GM18858 (cell line): ENCODE data around the gene SBF2.
"Not testable (repeated sequence)": the region's sequence is repeated elsewhere in the genome, so short reads cannot be mapped to it uniquely, and the experiment has no call there.

ENCODE experiments used
- ATAC-seq: cut with Tn5 transposase; IDR thresholded peaks from one replicate; pipeline ENCODE4 v1.9.1; 2021; ENCODE audit not compliant: unreplicated experiment

Gene SBF2

GRCh38 chr11:10268746-10269488 is 25.1 kb downstream of the SBF2 start:
- no peak for ATAC-seq

DNA sequence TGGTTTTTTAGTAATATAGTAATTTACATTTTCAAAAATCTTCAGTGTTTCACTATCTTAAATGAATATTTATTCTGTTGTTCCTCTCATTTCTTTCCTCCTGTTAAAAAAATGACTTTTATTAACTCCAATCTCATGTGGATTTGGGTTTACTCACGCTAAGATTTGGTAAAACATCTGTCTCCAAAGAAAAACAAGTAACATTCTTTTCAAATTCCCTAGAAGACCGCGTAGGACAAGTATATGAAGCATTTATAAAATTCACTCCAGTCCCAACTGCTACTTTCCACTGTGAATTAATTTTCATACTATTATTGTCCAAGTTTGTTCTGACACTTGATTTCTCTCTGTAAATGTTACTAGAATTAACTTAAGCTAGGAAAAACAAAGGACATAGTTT is 26.2 kb downstream of the SBF2 start:
- ATAC-seq: no peak

DNA sequence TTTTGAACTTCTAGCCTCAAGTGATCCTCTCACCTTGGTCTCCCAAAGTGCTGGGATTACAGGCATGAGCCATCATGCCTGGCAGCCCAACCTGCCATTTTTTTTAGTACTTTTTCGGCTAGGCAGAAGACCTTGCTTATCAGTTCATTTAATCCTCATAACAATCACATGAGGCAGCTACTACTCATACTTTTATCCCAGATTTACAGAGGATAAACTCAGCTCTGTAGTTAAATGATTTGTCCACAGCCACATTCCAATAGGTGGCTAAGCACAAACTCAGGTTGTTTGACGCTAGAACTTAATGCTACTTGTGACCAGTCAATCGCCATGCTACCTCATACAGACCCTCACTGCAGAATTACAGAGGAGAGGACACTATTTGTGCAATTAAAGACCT is 28.1 kb downstream of the SBF2 start:
- ATAC-seq: no peak

DNA sequence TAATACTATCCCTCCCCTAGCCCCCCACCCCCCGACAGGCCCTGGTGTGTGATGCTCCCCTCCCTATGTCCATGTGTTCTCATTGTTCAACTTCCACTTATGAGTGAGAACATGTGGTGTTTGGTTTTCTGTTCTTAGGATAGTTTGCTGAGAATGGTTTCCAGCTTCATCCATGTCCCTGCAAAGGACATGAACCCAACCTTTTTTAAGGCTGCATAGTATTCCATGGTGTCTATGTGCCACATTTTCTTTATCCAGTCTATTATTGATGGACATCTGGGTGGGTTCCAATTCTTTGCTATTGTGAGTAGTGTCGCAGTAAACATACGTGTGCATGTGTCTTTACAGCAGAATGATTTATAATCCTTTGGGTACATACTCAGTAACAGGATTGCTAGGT is 29.3 kb downstream of the SBF2 start:
- not testable (repeated sequence) for ATAC-seq

- ATAC-seq: no peak
These were observed 30.1 kb downstream of the SBF2 start for GRCh38 chr11:10263929-10264328.

DNA sequence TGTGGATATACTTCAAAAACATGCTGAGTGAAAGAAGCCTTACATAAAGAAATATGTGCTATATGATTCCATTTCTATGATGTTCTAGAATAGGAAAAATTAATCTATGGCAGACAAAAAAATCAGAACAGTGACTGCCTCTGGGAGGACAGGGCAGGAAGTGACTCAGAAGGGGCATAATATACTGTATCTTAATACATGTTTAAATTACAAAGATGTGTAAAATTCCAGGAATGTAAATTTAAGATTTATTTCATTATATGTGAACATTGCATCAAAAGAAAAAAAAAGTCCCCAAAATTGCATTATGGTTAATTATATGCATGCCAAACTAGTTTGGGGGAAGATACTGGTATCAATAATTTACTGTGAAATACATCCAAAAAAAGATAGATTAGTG is 32.2 kb downstream of the SBF2 start:
- ATAC-seq: no peak

DNA sequence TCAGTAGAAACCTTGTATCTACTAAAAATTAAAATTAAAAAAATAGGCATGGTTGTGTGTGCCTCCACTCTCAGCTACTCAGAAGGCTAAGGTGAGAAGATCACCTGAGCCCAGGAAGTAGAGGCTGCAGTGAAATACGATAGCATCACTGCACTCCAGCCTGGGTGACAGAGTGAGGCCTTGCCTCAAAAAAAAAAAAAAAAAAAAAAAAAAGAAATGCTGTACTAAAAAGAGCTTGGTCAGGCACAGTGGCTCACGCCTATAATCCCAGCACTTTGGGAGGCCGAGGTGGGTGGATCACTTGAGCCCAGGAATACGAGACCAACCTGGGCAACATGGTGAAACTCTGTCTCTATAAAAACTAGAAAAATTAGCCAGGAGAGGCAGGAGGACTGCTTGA is 36.5 kb downstream of the SBF2 start:
- no peak for ATAC-seq

DNA sequence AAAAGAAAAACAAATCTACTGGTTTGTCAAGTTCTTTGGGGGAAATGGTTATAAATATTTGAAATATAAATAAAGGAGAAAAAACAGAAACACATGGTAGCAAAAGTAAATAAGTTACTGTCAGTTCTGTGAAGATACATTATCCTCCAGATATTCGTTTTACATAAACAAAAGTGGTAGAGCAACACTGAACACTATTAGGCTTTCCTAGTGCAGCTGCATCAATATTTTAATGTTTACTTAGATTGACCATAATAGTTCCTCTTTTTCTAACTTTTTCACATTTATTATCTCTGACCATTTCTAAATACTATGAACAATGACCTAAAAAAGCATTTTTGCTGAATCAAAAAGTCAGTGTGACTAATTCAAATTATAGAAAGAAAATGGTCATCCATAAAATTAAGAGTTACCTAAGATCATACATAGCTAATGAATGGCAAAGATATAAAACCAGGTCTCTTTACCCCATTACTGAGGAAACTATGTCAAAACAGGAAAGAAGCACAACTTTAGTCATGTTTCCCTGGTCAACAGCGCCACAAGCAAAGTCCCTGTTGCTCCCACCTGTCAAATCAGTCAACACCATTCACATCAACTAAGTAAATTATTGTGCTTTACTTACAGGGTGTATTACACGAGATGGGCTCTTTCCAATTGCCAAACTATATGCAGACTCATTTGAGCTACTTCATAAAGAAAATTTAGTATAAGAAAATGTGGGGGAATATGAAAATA is 38.5 kb downstream of the SBF2 start:
- ATAC-seq: no peak

DNA sequence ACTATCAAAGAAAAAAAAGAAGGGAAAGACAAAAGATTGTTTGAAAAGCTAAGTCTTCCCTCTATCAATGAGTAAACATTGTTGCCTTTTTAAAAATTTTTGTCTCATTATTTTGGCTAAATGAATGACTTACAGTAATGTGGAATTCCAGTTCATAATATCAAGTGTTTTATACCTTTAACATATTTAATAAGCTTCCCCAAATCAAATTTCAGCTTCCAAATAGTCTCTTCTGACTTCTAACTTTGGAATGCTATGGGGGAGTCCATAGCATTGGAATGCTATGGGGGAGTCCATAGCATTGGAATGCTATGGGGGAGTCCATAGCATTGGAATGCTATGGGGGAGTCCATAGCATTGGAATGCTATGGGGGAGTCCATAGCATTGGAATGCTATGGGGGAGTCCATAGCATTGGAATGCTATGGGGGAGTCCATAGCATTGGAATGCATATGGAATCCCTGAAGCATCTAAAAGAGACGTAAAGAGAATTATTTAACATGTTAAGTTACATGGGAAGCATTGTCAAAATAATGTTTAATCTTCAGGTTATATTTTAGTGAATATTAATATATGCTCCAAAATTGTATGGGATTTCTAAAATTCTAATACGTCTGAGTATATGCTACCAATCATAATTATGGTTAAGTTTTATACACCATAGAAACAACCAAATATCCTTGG is 44.4 kb downstream of the SBF2 start:
- ATAC-seq: not testable (repeated sequence)

DNA sequence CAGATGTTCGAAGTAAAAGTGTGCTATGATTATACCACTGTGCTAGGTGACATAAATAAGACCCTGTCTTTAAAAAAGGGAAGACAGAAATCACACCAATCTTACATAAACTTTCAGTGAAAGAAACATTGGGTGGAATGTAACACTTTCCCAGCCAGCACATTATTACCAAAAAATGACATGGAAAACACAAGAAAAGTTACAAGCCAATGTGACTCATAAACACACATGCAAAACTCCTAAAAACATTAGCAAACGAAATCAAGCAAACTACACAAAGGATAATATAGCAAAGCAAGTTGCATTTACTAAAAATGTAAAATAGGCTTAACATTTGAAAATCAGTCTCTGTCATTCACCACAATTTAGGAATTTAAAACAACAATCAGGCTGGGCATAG is 47.0 kb downstream of the SBF2 start:
- ATAC-seq: no peak

- ATAC-seq: no peak
These were observed 50.0 kb downstream of the SBF2 start for GRCh38 chr11:10243896-10244575.

DNA sequence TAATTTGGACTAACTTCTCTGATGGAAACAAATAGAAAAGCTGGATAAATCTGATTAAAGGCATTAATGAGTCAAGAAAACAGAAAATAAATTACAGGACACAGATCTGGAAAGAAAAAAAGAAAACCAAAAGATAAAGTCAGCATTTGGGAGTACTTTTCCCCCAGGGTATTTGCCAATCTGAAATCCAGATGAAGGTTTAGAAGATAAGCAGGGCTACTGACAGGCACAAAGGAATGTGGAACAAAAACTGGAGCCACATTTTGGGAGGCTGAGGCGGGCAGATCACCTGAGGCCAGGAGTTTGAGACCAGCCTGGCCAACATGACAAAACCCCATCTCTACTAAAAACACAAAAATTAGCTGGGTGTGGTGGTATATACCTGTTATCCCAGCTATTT is 57.2 kb downstream of the SBF2 start:
- no peak for ATAC-seq

GRCh38 chr11:10233581-10233980 is 60.4 kb downstream of the SBF2 start:
- ATAC-seq: no peak

GRCh38 chr11:10232756-10233155 is 61.3 kb downstream of the SBF2 start:
- ATAC-seq: no peak

DNA sequence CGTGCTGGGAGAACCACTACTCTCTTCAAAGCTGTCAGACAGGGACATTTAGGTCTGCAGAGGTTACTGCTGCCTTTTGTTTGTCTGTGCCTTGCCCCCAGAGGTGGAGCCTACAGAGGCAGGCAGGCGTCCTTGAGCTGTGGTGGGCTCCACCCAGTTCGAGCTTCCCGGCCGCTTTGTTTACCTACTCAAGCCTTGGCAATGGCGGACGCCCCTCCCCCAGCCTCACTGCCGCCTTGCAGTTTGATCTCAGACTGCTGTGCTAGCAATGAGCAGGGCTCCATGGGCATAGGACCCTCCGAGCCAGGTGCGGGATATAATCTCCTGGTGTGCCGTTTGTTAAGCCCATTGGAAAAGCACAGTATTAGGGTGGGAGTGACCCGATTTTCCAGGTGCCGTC is 62.2 kb downstream of the SBF2 start:
- not testable (repeated sequence) for ATAC-seq

- no peak for ATAC-seq
These were observed 68.5 kb downstream of the SBF2 start for GRCh38 chr11:10225553-10225952.

DNA sequence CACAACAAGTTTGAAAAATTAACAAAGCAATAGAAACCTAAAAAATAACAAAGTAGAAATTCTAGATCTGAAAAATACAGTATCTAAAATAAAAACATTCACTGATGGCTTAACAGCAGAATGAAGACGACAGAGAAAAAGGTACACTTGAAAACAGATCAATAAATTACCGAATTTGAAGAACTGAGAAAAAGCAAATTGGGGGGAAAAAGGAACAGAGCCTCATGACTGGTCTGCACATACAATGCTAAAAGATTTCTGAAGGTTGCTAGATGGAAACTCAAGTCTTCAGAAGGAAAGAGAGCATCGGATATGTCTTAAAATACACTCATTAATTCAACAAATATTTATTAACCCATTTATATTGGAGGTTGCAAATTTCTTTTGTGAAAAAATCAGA is 71.6 kb downstream of the SBF2 start:
- no peak for ATAC-seq

DNA sequence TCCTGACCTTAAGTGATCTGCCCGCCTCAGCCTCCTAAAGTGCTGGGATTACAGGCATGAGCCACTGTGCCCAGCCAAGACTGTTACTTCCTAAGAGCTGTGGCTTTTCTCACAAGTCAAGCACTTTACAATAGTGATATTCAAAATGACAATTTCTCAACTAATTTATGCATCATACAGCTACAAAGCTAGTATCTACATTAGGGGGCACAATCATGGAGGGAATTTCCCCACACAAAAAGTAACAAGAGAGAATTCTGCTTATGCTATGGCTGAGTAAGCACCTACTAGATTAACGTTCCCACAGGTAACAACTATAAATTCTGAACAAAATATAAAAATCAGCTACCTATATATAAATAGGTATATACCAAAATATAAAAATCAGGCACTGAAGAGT is 72.7 kb downstream of the SBF2 start:
- ATAC-seq: no peak

DNA sequence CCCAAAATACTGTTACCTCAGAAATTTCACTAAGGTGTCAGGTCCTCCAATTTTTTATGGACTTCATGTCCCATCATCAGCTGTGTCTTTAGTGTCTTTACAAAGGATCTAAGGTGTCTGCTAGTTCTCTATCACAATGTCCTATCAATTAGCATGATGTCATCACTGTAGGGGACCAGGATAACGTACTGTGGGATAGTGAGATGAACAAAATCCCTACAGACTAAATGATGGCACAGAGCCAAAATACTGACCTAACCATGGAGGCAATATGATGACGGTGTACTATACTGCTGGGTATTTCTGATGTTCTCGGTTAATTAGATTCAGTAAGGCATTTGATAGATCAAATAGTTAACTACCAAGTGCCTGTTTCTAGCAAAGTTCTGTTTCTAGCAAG is 82.5 kb downstream of the SBF2 start:
- ATAC-seq: no peak

GRCh38 chr11:10209326-10209725 is 84.7 kb downstream of the SBF2 start:
- no peak for ATAC-seq

DNA sequence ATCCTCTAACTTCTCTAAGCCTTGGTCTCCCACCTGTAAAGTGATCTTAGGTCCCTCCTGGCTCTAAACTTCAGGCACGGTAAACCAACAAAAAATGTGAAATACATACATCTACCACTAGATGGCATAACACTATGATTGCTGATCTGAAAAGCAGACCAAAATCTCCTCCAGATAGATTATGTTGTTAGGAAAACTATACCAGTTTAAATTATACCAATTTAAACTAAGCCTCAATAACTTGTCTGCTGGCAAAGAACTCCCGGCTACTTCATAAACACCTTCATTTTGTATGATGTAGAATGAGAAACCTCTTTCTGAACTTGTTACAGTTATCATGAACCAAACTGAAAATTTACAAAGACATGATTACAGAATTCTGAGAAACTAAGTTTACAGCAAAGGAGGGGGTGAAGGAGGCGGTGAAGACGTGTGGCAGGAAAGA is 85.9 kb downstream of the SBF2 start:
- peak; percentile 55 for ATAC-seq
